ENCODE measurements around the gene ARHGEF10L.

ARHGEF10L gene

GRCh38 chr1:17569200-17570139 lies 30.0 kb downstream of the ARHGEF10L start:
- no peak for DNase-seq

- no peak for DNase-seq
These were observed 30.7 kb downstream of the ARHGEF10L start for GRCh38 chr1:17570228-17570627.

GRCh38 chr1:17572264-17572985 lies 32.9 kb downstream of the ARHGEF10L start:
- no peak for DNase-seq

DNA sequence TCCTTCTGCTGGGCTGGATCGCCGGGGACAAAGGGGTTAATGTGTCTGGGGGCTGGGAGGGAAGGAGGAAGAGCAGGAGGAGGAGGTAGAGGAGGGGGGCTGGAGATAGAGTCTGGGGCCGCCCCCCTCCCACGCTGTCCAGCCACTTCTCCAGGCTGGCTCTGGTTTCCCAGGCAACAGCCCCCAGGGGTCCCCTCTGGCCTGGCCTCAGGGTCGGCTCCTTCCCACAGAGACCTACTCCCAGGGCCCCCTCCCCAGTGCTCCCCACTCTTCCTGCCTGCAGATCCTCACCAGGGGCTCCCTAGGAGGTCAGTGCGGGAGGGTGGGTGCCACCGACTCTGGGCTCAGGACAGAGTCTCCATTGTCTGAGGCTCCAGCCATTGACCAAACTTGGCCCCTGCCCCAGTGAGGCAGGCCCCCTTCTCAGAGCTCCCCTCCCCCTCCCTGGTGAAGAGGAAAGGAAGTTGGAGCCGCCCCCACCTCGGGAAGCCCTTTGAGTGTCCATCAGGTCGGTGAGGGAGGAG lies 34.1 kb downstream of the ARHGEF10L start:
- no peak for DNase-seq

DNA sequence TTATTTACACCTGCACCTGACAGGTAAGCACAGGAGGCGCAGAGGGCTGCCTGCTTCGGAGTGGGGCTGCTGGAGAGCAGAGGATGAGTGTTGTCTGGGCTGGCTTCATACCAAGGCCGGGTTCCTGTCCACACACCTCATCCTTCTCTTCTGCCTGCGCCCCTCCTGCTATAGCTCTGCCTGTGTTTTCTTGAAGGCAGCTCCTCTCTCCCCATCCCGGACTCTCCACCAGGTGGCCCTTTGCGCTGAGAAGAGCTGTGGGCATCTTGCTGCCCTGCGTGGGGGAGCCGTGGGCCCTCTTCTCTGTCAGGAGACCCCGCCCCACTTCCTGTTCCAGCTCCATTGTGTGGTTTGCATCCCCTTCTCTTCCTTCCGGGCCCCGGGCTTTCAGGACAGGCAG lies 35.0 kb downstream of the ARHGEF10L start:
- no peak for DNase-seq

GRCh38 chr1:17575797-17576518 lies 36.5 kb downstream of the ARHGEF10L start:
- no peak for DNase-seq

GRCh38 chr1:17576519-17576853 lies 37.0 kb downstream of the ARHGEF10L start:
- DNase-seq = no peak

DNA sequence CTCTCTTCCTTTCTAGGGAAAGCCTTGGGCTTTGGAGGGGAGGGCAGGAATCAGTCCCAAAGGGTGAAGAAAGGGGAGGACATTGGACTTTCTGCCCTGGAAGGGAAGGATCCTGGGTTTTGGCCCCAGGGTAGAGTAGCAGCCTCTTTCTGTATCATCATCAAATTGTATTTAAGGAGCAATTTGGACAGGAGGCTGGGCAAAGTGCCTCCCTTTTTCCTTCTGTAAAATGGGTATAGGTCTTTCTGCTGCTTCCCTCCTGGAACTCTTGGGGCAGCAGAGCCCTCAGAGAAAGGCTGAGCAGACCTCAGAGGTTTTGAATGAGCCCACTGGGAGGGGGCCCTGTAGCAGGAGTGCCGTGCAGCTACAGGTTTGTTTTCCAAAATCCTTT lies 38.4 kb downstream of the ARHGEF10L start:
- DNase-seq = no peak

DNA sequence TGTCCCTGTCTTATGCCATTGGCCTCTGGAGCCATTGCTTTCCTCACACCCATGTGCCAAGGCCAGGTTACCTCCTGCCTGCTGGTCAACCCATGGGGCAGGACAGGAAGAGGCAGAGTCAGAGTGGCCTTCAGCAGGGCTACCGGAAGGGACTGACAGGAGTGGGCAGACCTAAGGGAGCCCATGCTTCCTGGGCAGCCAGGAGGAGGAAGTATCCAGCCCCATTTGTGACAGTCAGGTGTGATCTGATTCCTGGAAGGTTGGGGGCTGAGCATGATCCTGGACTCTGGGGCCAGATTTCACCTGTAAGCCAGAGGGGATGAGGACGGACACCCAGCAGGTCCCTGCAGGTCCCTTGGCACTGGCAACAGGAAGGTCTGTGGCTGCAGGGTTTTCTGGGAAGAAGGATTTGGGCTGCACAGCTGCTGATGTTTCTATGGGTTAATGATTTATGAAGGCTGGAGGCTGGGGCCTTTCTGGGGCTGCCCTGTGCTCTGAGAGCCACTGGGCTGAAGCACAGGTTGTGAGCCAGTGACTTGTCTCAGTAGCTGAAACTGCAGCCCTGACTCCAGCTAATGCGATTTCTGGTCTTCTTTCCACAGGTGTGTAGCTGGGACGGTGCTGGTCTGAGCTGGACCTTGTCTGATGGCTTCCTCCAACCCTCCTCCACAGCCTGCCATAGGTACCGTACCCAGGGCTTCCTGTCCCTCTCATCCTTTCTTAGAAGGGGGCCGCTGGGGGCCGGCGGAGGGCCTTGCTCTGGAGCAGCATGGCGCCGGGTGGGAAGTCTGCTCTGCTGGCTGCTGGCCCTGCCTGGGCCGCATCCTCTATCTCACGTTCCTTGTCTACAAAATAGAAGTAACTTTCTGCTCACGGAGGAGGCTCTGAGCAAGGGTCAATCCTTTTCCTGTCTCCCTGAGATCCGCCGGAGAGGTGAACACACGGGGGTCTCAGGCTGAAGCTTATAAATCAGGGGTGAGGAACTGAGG lies 40.7 kb downstream of the ARHGEF10L start:
- DNase-seq = no peak

- DNase-seq = no peak
These were observed 42.1 kb downstream of the ARHGEF10L start for GRCh38 chr1:17581389-17582123.

DNA sequence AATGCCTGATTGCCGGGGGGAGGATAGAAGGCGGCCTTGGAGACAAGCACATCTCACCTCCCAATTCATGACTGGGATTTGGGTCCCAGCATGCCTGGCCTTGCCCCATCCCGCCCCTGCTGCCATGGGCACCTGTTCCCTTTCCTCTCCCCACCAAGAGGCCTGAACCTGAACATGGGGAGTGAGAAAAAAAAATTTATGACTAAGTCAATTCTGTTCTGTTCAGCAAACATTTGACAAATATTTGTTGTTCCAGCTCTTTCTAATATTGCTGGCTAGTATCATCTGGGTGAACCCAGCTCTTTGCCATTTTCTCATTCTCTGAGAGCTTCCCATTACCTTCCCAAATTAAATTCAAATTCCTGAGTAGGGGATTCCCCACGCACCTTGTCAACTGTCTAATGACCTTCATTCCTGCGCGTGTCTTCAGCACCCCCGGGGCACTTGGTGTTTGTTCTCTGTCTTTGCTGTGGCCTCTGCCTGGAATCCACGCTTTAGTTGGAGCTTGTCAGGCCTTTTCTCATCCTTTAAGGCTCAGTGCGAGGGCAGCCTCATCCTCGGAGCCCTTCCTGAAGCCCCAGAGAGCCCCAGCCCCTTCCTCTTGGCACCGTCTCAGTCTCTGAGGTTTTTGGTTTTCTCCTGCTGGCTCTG lies 42.8 kb downstream of the ARHGEF10L start:
- no peak for DNase-seq

- DNase-seq = no peak
These were observed 45.0 kb downstream of the ARHGEF10L start for GRCh38 chr1:17584539-17584938.

- DNase-seq = no peak
These were observed 45.9 kb downstream of the ARHGEF10L start for GRCh38 chr1:17585266-17585987.

- no peak for DNase-seq
These were observed 46.9 kb downstream of the ARHGEF10L start for GRCh38 chr1:17586172-17586964.

GRCh38 chr1:17587693-17588047 lies 48.2 kb downstream of the ARHGEF10L start:
- DNase-seq = no peak

DNA sequence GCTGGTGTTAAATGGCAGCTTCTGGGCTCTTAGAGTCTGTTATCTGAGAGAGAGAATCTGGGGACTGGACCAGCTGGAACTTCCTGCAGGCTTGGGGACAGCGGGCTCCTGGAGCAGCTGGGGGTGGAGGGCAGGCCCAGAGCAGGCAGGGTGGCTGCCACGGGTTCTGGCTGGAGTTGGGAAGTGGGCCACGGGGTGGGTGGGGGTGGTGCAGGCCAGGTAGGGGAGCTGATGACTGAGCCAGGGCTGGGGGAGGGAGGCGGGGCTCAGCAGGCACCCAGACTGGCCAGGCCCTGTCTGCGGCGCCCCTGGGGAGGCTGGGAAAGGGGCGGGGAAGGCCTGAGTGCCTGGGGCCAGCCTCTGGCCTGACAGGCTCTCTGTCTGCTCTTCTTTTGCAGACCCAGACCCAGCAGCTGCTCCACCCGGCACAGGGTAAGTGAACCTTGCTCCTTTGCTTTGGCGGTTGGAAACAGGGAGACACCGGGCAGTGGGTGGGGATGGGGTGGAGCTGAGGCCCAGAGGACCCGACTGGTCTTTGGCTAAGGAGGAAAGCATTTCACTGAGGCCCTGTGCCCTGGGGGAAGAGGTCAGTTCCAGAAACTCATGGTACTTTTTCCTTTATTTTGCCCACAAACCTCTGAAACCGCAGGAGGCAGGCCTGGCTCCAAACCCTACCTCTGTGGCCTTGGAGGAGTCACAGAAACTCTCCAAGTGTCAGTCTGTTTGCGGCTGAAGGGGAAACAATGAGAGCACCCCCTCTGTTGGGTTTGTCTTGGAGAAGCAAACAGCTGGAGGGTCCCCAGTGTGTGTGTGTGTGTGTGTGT lies 48.8 kb downstream of the ARHGEF10L start:
- no peak for DNase-seq

- no peak for DNase-seq
These were observed 52.4 kb downstream of the ARHGEF10L start for GRCh38 chr1:17591814-17592430.

DNA sequence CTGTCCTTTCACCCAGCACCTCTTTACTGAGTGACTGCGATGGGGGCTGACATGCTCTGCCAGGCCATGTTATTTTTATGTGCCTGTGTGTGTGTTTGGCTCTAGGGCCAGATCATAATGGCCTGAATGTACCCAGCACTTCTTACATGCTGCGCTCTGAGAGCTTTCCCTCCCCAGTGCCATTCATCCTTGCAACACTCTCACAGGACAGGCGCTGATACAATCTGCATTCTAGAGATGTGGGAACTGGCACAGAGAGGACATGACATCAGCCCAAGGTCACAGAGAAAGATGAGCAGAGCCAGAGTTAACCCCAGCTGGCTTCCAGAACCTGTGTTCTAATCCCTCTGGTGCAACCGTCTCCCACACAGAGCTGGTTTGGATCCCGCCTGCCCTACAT lies 54.5 kb downstream of the ARHGEF10L start:
- DNase-seq = no peak

All from activated naive CD4-positive, alpha-beta T cell treated with anti-CD3 and anti-CD28 coated beads, Interleukin-2, amount 50 U/mL, for 16 hours (primary cell).